NCI-H2171 (cell line): ENCODE results near the gene ARRDC3.
A peak's percentile ranks its signal among the peaks of the same experiment; 100 is the strongest.

Experiments
- DNase-seq: peaks from one replicate; lab custom pipeline; 2025; lab: John Stamatoyannopoulos, UW

ARRDC3 gene

GRCh38 chr5:91384671-91385430 is 1.7 kb upstream of the ARRDC3 start:
- peak; percentile 66 for DNase-seq

DNA sequence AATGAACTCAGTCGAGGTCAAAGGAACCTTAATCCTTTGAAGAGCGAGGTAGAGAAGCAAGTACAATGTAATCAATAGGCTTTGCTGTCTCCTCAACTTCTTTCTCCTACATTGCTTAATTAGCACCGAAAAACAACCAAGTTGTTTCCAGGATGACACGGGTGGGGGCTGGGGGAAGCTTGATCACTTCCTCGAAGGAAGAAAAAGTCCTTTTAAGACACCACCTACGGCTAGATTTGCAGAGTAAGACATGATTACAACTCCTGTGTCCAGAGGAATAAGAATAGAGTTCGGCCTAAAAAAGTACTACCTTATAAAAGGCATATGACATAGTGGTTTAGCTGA is 811 bp upstream of the ARRDC3 start:
- DNase-seq: no peak

DNA sequence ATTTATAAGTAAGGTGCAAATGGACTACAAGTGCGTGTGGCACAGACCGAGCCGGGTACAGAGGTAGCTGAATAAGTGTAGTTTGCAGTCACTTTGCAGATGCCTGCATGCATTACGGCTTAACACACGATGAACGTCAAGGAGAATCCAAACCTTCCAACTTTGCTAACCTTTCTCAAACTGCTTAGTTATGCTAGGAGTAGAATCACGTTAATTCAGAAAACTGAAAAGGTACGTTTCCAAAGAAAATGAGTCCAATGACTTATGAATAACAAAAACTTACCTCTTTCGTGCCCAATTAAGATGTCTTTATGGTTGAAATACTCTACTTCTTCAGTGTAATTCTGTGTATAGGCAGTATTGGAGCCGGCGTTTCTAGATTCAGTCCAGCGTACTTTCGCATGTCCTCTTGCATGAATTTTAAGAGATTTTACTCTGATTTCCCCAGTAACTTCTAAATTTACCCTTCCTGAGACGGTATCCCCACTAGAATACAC is 539 bp downstream of the ARRDC3 start:
- no peak for DNase-seq

DNA sequence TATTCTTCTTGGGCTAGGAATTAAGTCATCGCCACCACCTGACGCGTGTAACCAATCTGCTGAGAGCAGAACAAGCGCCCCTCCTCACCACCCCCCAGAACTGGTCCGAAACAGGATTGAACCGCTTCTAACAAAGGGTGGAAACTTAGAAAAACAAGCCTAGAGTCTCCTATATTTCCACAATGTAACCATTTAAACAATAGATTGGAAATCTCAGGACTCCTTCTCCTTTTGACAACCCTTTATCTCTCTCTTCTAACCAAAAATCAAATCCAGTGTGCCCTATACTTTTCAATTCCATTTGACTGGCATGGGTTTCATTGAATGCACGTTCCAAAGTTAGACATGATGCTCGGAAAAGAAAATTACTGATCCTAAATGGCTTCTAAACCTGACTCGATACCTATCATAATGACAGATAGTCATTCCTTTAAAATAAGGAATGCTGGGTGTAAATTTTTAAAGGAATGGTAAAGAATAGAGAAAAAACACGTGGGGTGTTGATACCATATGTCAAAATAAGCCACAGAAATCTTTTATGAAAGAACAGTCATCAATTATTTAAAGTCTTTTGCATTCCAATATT is 1.2 kb downstream of the ARRDC3 start:
- DNase-seq: peak; percentile 66

GRCh38 chr5:91381239-91381773 is 1.8 kb downstream of the ARRDC3 start:
- no peak for DNase-seq

DNA sequence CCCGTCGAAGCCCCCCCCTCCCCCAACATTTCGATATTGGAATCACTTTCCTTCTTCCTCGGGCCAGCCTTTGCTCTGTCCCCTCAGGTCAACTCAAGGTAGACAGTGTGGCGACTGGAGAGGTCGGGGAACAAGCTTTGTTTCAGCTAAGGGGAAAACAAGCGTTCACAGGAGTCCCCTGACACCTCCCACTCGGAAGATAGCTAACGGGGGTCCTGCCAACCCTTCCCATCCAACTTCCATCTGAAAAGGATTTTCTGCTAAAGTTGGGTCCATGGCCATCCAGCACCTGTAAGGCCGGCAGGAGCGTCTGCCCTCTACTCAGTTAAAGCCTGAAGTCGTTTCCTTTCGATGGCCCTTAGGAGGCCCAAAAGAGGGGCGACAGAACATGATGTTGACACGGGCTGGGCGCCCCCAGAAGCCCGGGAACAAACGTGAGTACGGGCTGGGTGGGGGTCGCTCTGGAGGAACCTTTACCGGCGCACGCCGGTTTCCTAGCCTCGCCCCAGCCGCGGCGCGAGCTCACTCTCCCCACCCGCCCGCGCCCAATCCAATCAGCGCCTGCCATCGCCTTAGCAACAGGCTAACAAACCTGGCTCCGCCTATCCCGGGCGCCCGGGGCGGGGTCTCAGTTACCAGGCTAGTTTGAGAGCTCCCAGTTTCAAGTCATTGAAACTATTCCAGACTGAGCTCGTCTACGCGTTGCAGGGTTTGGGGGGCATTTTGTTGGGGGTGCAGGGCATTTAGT is 2.5 kb downstream of the ARRDC3 start:
- DNase-seq: peak; percentile 82

DNA sequence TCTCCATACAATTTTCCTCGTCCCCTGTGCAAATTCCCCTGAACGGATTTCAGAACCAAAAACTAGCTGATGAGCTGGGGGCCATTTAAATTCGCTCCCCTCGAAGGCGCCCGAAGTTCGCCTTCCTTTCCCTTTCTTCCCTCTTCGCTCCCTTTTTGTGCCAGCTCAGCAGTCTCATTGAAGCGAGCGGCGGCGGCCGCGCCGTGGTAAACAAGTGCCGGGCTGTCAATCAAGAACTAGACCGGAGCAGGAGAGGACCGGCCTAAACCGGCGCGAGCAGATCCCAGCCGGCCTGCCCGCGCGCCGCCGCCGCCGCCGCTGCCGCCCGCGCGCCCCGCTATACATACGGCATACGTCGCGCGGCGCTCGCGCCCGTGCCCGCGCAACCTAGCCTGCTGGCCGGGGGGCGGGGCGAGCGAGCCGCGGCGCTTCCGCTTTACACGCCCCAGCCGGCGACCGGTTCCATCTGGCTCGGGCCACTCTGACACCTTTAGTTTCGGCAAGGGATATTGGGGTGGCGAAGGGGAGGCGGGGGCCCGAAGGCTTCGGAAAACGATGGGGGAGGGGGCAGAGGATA is 3.1 kb downstream of the ARRDC3 start:
- peak; percentile 81 for DNase-seq

DNA sequence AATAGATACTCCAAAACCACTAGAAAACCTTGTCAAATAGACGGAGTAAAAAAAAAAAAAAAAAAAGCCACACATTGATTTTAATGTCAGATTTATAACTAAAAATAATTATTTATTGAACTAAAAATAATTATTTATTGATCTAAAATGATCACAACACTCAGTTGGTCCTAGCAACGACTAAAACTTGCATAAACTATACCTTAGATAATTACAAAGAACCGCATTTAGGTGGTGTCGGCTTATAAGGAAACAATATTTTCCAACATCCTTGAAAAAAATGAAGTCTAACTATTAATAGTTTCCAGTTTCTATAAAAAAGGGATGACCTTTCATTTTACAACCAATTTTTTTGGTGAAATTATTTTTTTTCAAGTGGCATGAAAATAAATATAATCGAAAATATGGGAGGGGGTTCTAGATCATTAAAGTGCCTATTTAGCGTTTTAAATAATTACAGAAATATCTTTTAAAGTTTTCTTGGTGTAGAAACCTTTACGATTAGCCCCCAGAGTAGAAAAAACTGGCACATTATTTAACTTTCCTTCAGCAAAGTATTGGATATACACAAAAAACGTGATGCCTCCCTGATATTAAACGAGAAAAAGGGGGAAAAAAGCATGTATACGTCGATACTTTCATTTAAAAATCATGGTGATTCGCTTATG is 3.7 kb downstream of the ARRDC3 start:
- no peak for DNase-seq

DNA sequence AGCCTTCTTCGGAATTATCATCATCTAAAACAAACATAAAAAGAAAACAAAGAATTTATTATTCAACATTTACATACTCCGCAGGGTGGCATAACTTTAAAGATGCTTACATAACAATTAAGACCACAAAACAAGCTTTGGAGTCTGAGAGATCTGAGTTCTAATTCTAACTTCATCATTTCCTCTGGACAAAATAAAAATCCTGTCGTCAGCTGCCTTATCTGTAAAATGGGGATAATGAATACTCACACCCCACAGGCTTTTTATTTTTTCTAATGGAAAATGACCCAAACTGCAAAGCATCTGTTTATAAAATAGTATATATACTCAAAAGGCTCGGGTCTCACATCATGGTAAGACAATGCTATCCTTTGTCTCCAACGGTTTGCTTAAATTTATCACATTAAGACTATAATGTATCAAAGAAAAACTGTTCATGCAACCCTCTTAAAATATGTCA is 4.3 kb downstream of the ARRDC3 start:
- DNase-seq: no peak

DNA sequence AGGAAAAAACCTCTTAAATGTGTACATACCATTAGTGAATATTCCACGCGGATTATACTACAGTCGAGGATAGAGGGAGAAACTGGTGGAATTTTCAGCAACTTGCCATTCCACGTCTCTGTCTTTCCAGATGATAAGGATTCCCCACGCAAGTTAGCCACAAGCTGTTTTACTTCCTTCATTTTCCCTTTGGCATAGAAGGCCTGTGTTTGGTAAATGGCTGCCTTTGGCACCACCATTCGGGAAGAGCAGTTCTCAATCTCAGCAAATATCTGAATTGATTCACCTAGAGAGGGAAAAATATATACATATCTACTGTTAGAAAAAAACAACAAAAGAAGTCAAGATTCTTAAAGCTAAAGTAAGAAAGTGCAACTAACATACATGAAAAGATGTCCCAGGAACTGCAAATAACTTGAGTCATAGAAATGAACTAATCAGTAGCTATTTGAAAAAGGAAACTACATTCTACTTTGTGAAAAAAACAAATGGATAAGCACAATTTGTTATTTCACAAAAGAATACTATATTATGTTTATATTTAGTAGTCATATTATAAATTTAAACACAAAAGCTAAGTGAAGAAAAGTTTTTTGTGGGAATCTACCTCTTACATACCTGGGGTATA is 8.1 kb downstream of the ARRDC3 start:
- no peak for DNase-seq

GRCh38 chr5:91373600-91373999 is 9.5 kb downstream of the ARRDC3 start:
- no peak for DNase-seq

GRCh38 chr5:91373006-91373405 is 10.1 kb downstream of the ARRDC3 start:
- no peak for DNase-seq

DNA sequence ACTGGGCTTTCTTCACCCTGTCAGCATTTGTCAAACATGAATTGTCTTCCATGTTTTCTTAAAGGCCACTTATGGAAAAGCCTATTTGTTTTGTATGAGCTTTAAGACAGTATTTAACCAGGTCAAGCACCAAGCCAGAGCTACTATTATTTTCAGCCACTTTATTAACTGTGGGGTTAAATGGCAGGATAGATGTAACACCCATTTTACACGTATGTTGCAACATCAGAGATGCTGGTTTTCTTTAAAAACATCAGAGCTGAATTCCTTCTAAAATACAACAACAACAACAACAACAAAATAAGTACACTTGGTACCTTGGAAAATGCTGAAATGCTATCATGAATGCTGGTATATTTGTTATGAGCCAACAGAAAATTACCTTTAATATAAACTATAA is 13.6 kb downstream of the ARRDC3 start:
- no peak for DNase-seq

DNA sequence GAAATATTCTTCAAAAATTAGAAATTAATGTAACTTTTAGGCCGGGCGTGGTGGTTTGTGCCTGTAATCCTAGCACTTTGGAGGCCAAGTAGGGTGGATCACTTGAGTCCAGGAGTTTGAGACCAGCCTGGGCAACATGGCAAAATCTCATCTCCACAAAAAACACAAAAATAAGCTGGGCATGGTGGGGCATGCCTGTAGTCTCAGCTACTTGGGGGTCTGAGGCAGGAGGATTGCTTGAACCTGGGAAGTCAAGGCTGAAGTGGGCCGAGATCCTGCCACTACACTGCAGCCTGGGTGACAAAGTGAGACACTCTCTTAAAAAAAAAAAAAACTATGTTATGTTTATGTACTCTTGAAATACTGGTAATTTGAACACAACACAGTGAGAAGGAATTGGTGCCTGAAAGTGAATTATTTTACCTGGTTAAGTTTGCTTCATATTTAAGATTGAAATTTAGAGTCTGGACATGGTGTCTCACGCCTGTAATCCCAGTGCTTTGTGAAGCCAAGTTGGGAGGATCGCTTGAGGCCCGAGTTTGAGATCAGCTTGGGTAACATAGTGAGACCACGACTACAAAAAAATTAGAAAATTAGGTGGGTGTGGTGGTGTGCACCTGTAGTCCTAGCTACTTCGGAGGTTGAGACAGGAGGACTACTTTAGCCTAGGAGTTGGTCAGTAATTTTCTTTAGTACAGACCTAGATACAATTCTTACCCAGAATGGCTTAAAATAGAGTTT is 15.0 kb downstream of the ARRDC3 start:
- no peak for DNase-seq

DNA sequence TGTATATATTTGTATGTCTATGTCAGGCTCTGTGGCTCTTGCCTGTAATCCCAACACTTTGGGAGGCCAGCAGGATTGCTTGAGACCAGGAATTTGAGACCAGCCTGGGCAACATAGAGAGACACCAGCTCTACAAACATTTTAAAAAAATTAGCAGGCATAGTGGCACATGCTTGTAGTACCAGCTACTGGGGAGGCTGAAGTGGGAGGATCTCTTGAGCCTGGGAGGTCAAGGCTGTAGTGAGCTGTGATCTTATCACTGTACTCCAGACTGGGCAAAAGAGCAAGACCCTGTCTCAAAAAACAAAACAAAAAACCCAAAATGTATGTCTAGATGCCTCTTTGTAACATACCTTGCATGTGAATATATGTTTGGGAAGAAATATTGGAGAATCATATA is 15.8 kb downstream of the ARRDC3 start:
- DNase-seq: no peak

DNA sequence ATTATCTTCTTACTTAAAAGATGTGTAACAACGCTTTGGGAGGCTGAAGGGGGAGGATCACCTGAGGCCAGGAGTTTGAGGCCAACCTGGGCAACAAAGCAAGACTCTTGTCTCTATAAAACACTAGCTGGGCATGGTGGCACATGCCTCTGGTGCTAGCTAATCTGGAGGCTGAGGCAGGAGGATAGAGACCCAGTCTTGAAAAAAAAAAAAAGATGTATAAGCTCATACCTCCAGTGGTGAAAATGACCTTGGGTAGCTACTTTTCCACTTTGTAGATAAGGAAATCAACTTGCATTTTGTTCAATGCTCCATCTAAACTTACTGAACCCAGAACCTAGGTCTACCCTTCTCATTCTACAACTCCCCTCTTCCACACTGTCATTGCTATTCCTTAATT is 16.6 kb downstream of the ARRDC3 start:
- no peak for DNase-seq

DNA sequence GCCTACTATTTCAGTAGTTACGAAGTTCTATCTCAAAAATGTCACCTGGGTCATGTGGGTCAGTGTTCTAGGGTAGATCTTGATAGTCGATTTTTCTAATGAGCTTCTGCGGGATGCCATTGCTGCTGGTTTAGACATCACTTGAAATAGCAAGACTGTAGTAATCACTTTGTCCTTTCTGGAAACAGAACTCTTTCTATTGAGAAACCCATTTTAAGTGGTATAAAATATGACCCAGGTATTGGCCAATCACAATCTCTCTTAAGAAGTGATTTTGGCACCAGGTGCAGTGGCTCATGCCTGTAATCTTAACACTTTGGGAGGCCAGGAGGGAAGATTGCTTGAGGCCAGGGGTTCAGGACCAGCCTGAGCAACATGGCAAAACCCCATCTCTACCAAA is 17.6 kb downstream of the ARRDC3 start:
- no peak for DNase-seq

DNA sequence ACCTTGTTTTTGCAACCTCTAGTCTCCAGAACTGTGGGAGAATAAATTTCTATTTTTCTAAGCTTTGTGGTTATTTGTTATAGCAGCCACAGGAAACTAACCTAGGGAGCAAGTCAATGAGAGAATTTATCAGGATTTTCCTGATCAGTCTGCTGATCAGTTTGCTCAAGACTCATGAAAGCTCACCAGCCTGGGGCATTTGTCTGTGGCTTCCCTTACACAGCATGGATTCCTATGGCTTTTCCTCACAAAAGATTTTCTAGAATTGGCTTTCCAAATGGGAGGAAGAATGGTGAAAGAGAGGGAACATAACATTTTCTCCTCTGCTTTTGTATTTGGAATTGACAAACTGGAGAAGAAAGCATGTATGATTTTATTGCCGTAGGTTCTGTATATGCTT is 20.2 kb downstream of the ARRDC3 start:
- DNase-seq: no peak

DNA sequence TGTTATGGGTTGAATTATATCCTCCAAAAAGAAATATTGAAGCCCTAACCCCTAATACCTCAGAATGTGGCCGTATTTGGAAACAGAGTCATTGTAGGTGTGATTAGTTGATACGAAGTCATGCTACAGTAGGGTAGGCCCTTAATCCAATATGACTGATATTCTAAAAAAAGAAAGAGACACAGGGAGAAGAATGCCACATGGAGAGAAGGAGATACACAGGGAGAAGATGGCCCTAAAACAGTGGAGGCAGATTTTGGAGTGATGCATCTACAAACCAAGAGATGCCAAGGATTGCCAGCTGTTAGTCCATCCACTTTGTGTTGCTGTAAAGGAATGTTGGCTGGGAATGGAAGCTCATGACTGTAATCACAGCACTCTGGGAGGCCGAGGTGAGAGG is 21.3 kb downstream of the ARRDC3 start:
- no peak for DNase-seq

DNA sequence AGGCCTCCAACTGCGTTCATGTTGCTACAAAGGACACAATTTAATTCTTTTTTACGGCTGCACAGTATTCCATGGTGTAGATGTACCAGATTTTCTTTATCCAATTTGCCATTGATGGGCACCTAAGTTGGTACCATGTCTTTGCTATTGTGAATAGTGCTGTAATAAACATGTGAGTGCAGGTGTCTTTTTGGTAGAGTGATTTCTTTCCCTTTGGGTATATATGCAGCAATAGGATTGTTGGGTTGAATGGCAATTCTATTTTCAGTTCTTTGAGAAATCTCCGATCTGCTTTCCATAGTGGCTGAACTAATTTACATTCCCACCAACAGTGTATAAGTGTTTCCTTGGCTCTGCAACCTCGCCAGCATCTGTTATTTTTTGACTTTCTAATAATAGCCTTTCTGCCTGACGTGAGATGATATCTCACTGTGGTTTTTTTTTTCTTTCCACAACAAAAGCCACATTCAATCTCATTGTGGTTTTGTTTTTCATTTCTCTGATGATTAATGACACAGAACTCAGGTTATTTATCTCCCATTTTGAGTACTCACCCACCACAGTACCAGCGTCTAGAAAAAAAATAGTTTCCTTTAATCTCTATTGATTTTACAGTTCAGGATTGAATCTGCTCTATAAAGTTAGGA is 21.9 kb downstream of the ARRDC3 start:
- DNase-seq: no peak
